Bronchial epithelial cell (primary cell): ENCODE results near the gene TRABD2B. TPM values are rescaled to one million over a fixed set of nuclear protein-coding genes. Genes with fewer than 3 reads are reported as not detected.

Experiments used
- DNase-seq: peaks from one replicate; pipeline ENCODE4 v3.0.0-alpha.2; 2010; ENCODE audit warnings: low read depth
- FAIRE-seq: peaks from 2 replicates; lab custom pipeline; 2011; peaks lifted over from hg19 to GRCh38; lab: Jason Lieb, UNC
- H3K27me3 ChIP-seq: 2 replicates; pipeline ENCODE4 v1.5.1; 2011; ENCODE audit warnings: low read length; ENCODE audit not compliant: control insufficient read depth, insufficient read depth
- H3K36me3 ChIP-seq: 2 replicates; pipeline ENCODE4 v1.5.1; 2011; ENCODE audit warnings: low read length; ENCODE audit not compliant: control insufficient read depth, insufficient read depth
- H3K4me3 ChIP-seq: 2 replicates; pipeline ENCODE4 v1.5.1; 2011; ENCODE audit warnings: mild to moderate bottlenecking, low read depth, low read length, control low read depth
- CTCF ChIP-seq: IDR thresholded peaks from 2 replicates; pipeline ENCODE4 v1.5.1; 2011; ENCODE audit warnings: mild to moderate bottlenecking, moderate library complexity, low read length, control low read depth, inconsistent platforms; ENCODE audit not compliant: insufficient read depth, severe bottlenecking
- total RNA-seq: library from RNA; depleted of rRNA; stranded (reverse); fragments of >200 nt; gene quantifications from 2 replicates; pipeline ENCODE4 v1.2.1, GENCODE V29; 2014

Gene TRABD2B
- total RNA-seq, 1 donor from 2014 or later, result under 0.01 TPM

- FAIRE-seq (no peak), DNase-seq (no peak)
- no peak overlapping the region for H3K4me3 ChIP-seq
- TF ChIP-seq CTCF, result no peak
- no peaks in the 10 kb centered on the region for H3K36me3 ChIP-seq
- H3K27me3 ChIP-seq, result no peaks in the 10 kb centered on the region
Observed at GRCh38 chr1:47918257-47918867, 78.8 kb downstream of the TRABD2B start.

- DNase-seq (peak; percentile 10), FAIRE-seq (no peak)
- Histone ChIP-seq H3K27me3 (no peaks in the 10 kb centered on the region), H3K4me3 (no peak overlapping the region), H3K36me3 (no peaks in the 10 kb centered on the region)
- TF ChIP-seq CTCF, result no peak
Observed at GRCh38 chr1:47917687-47918086, 79.5 kb downstream of the TRABD2B start.

- no peaks in the 10 kb centered on the region for H3K27me3 ChIP-seq
- no peak overlapping the region for H3K4me3 ChIP-seq
- FAIRE-seq (no peak), DNase-seq (no peak)
- TF ChIP-seq CTCF, result no peak
- no peaks in the 10 kb centered on the region for H3K36me3 ChIP-seq
Observed at GRCh38 chr1:47915677-47916353, 81.4 kb downstream of the TRABD2B start.

- Histone ChIP-seq H3K4me3 (no peak overlapping the region), H3K36me3 (no peaks in the 10 kb centered on the region), H3K27me3 (no peaks in the 10 kb centered on the region)
- FAIRE-seq, result peak; percentile 64
- DNase-seq, result no peak
- no peak for TF ChIP-seq CTCF
Observed at GRCh38 chr1:47914952-47915676, 82.1 kb downstream of the TRABD2B start.

GRCh38 chr1:47914218-47914938 lies 82.8 kb downstream of the TRABD2B start:
- DNase-seq (no peak), FAIRE-seq (no peak)
- no peak for TF ChIP-seq CTCF

More at GRCh38 chr1:47914218-47914938, 82.8 kb downstream of the TRABD2B start:
- Histone ChIP-seq H3K27me3 (no peaks in the 10 kb centered on the region), H3K4me3 (no peak overlapping the region), H3K36me3 (no peaks in the 10 kb centered on the region)
